ENCODE results near the gene WSCD2.

DNA sequence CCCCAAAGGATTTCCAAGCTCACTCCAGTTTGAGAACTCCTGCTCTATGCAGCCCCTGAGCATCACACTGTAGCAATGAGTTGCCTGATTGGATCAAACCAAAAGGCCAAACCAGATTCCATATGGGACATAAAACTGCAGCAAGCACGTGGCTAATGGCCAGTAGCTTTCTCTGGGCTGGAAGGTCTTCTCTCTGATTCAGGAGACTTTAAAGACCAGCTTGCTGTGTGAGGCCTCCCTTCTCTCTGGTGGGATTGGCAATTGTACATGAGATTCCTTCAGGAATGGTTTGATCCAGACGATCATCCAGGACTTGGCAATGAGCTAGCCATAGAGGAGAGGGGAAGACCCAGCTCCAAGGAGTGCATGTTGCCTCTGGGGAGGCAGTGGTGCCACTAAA is 50.2 kb downstream of the WSCD2 start:
- TF ChIP-seq YY1 (IDR thresholded peaks at IDR 0.05; ENCODE audit: insufficient read depth, insufficient read length): no peak
- no peak for TF ChIP-seq ZNF274 (IDR thresholded peaks at IDR 0.05; ENCODE audit: low read depth, low read length)

All from NT2/D1 (cell line).